Fibroblast of mammary gland (primary cell): ENCODE data around the gene RBP5.

Experiments
- DNase-seq: peaks from one replicate; pipeline ENCODE4 v3.0.0-alpha.2; 2010; ENCODE audit warnings: low read depth
- H3K4me3 ChIP-seq: 2 replicates; pipeline ENCODE4 v1.5.1; 2011; ENCODE audit warnings: low read depth, mild to moderate bottlenecking, low read length, moderate library complexity; ENCODE audit not compliant: control insufficient read depth
- TF ChIP-seq, protein P1 (sequence below): conservative IDR thresholded peaks from 2 replicates; pipeline ENCODE4 v1.5.1; 2011; ENCODE audit warnings: low read depth, low read length, inconsistent platforms; ENCODE audit not compliant: control insufficient read depth, insufficient read depth

RBP5 gene

DNA sequence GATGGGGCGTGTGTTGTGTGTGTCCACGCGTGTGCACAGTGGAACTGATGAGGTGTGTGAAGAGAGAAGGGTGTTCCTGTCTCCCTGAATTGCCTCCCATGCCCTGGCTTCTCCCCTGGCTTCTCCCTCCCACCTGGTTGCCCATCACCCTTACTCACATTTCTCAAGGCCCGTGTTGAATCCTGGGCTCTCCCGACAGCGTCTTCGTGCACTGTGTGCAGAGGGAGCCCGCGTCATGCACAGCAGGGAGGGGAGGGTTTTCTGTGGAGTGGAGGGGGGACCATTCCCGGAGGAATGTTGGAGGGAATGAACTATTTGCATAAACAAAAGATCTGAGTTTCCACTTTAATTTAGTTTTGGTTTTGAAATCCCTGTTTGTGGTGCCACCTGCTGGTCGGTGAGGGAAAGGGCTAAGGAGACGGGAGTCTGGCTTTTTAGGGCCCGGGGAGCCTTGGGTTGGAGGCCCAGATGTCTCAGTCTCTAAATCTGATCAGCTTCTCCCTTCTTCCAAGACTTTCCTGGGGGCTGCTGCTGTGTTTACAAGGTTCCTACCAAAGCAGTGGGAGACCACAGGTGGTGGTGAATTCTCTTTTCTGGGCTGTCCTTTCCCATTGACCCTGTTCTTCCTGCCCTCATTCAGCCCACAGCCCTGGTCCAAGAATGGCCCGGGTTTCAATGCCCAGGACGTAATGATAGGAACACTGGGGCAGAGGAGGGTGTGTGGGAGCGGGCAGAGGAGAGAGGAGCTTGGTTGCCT lies 36.3 kb downstream of the RBP5 start, which contains the start of gene C1R:
C1R (minus strand) TSS at position 217 of the 757 bp plus-strand sequence; CDS start at position 160, 57 bp downstream.
- peak; percentile 92 for DNase-seq
- H3K4me3 ChIP-seq, result peak within 1 kb of the TSS; percentile 60
- TF ChIP-seq, protein P1, sequence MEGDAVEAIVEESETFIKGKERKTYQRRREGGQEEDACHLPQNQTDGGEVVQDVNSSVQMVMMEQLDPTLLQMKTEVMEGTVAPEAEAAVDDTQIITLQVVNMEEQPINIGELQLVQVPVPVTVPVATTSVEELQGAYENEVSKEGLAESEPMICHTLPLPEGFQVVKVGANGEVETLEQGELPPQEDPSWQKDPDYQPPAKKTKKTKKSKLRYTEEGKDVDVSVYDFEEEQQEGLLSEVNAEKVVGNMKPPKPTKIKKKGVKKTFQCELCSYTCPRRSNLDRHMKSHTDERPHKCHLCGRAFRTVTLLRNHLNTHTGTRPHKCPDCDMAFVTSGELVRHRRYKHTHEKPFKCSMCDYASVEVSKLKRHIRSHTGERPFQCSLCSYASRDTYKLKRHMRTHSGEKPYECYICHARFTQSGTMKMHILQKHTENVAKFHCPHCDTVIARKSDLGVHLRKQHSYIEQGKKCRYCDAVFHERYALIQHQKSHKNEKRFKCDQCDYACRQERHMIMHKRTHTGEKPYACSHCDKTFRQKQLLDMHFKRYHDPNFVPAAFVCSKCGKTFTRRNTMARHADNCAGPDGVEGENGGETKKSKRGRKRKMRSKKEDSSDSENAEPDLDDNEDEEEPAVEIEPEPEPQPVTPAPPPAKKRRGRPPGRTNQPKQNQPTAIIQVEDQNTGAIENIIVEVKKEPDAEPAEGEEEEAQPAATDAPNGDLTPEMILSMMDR, result peak; percentile 84

DNA sequence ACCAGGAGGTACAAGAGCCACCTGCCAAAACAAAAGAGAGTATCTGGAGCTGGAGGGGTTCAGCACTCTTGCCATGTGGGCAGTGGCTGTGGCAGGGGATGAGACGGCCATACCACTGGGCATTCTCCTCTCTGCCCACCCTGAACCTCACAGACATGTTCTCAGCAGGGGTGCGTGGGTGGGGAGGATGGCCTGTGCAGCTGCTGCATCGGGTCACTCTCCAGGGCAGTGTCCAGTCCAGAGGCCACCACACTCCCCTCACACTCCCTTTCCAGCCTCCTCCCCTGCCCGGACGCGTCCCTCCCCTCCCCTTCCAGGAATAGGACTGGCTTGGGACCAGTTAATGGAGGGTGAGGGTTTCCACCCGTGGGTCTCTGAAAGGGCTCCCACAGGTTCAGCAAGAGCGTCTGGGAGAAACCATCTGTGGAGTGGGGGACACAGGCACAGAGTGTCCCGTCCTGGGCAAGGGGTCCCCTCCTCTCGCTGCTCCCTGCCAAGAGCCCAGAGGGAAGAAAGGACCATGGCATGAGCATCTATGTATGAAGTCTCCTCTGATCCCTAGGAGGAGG lies 36.9 kb downstream of the RBP5 start:
- peak overlapping the region; percentile 60 for H3K4me3 ChIP-seq
- DNase-seq, result no peak
- TF ChIP-seq, protein P1, result no peak

DNA sequence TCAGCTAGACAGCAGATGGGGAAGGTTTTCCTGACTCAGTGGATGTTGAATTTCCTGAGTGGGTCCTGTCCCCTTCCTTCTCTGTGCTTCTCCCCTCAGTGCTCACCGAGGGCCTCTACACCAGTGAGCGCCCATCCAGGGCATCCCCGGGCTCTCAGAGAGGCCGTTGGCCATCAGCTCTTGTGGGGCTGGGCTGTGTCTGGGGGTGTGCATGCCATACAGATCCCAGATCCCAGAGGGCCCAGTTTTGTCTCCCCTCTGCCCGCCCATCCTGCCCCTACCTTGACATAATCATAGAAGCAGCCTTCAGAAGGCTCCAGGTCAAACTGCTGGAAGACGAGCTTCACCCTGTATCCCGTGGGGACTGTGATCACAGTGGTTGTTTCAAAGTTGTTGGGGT lies 37.5 kb downstream of the RBP5 start:
- TF ChIP-seq, protein P1, result no peak
- peak overlapping the region; percentile 60 for H3K4me3 ChIP-seq
- DNase-seq, result no peak

DNA sequence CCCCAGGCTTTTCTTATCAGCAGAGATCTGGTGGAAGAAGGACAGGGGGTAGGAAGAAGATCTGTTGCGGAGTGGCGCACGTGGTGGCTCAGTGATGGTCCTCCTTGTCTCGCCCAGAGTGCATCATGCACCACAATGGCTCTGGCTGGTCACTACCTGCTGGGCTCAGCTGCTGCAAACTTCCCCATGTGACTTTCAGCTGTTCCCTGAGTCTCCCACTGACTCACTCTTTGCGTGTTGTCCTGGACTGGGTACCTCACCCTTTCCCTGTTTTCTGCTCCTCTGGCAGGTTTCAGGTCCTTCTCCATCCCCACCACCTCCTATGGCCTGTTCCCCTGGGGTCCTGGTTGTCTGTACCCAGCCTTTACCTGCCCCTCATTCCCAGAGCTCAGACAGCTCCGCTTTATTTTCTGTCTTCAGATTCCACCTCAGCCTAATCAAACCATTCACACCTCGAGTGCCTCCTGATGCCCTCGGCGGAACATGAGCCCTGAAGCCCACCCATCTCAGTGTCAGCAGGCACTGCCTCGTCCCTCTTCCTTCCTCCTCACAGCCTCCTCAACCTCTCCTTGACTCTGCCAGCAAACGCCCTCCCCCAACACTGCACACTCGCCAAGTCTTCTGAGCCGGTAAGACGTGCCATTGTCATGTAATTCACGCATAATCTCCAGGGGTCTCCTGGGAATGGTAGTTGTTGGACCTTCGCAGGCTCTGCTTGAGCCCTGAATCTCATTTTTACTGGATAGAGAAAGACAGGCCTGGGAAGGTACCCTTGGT lies 38.3 kb downstream of the RBP5 start:
- TF ChIP-seq, protein P1, result no peak
- H3K4me3 ChIP-seq, result peak overlapping the region; percentile 60
- peak; percentile 65 for DNase-seq

DNA sequence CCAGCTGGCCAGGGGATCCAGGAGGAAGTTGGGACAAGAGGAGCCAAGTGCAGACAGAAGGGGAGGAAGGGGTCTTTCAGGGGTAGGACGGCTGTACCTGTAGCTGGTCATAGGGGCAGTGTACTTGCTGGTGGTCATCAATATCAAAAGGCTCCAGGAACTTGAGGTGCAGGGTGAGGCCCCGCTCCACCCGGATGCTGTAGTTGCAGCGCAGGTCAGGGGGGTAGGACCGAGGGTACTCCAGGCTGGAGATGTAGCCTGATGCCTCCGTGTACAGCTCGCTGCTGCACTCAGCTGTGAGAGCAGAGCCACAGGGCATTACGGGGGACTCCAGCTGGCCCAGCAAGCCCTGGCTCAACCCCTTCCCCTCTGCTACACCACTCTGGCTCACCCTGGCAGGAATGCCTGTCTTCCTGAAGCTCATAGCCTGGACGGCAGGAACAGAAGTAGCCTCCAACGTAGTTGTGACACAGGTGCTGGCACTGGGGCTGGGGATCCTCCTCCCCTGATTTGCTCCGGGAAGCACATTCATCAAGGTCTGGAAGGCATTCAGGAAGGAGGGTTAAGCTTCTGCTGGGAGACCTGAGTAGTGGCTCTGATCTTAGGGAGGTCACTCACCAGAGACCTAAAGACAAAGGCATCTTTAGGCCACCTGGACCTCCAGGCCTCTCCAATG lies 39.4 kb downstream of the RBP5 start:
- no peak overlapping the region for H3K4me3 ChIP-seq
- DNase-seq, result no peak
- TF ChIP-seq, protein P1, result no peak

DNA sequence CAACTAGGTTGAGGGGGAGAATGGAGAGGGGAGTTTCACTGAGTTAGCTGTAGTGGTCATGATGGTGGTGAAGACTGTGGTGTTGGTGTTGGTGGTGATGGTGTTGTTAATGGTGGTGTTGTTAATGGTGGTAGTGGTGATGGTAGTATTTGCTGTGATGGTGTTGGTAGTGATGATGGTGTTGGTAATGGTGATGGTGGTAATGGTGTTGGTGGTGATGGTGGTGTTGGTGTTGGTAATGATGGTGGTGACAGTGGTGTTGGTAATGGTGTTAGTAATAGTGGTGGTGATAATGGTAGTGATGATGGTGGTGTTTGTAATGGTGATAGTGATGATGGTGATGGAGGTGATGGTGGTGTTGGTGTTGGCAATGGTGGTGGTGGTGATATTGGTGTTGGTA lies 45.6 kb downstream of the RBP5 start:
- no peak for DNase-seq
- no peak overlapping the region for H3K4me3 ChIP-seq
- TF ChIP-seq, protein P1, result no peak
